Measurements from ENCODE around the gene GRIK5.

GRIK5 gene

DNA sequence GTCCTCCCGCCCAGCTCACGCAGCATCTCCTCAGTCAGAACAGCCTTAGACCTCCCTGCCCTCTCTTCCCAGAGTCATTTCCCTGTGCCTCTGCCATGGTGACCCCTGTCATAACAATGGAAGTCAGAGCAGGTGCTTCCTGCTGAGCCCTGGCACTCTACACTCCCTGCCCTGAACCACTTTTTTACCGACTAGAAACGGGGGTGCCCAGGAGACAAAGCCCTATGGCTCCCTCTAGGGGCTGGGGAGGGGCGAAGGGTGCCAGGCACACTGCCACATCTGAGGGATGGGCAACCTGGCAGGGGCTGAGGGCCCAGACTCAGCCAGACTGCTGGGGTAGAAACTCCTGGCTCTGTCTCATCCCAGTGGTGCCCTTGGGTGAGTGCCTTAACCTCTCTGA, 22.3 kb upstream of the GRIK5 start:
- H3K27me3 Mint-ChIP-seq (ENCODE audit: low read depth) = peaks cover 26% of the 10 kb centered on the region
- TF ChIP-seq, protein P1, sequence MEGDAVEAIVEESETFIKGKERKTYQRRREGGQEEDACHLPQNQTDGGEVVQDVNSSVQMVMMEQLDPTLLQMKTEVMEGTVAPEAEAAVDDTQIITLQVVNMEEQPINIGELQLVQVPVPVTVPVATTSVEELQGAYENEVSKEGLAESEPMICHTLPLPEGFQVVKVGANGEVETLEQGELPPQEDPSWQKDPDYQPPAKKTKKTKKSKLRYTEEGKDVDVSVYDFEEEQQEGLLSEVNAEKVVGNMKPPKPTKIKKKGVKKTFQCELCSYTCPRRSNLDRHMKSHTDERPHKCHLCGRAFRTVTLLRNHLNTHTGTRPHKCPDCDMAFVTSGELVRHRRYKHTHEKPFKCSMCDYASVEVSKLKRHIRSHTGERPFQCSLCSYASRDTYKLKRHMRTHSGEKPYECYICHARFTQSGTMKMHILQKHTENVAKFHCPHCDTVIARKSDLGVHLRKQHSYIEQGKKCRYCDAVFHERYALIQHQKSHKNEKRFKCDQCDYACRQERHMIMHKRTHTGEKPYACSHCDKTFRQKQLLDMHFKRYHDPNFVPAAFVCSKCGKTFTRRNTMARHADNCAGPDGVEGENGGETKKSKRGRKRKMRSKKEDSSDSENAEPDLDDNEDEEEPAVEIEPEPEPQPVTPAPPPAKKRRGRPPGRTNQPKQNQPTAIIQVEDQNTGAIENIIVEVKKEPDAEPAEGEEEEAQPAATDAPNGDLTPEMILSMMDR (IDR thresholded peaks at IDR 0.05; ENCODE audit: unreplicated experiment in 3 of 3) = no peak
- no peaks in the 10 kb centered on the region for H3K36me3 Mint-ChIP-seq (ENCODE audit: low read depth)
- H3K9me3 Mint-ChIP-seq = no peaks in the 10 kb centered on the region
- H3K27ac Mint-ChIP-seq = no peak overlapping the region
- H3K4me3 Mint-ChIP-seq = no peak overlapping the region
- H3K4me1 Mint-ChIP-seq = no peaks in the 10 kb centered on the region

DNA sequence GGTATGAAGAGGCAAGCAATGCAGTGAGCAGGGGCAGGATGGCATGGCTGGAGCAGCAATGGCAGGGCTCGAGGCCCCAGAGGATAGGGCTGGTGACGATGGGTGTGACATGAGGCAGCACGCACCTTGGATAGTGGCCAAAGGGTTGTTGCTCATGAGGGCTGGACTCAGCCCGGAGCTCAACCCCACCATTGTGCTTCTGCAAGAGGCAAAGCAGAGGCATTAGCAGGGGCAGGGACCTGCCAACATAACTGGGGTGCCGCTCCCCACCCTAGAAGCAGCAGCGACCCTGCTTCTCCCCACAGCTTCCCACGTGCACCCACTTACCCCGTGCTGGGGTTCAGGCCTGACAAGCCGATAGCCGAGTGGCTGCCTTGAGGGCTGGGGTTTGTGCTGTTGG, 21.7 kb upstream of the GRIK5 start:
- H3K36me3 Mint-ChIP-seq (ENCODE audit: low read depth) = no peaks in the 10 kb centered on the region
- TF ChIP-seq, protein P1 (IDR thresholded peaks at IDR 0.05; ENCODE audit: unreplicated experiment in 3 of 3) = no peak
- no peaks in the 10 kb centered on the region for H3K4me1 Mint-ChIP-seq
- no peaks in the 10 kb centered on the region for H3K9me3 Mint-ChIP-seq
- H3K4me3 Mint-ChIP-seq = no peak overlapping the region
- H3K27me3 Mint-ChIP-seq (ENCODE audit: low read depth) = peaks cover 21% of the 10 kb centered on the region
- H3K27ac Mint-ChIP-seq = no peak overlapping the region

DNA sequence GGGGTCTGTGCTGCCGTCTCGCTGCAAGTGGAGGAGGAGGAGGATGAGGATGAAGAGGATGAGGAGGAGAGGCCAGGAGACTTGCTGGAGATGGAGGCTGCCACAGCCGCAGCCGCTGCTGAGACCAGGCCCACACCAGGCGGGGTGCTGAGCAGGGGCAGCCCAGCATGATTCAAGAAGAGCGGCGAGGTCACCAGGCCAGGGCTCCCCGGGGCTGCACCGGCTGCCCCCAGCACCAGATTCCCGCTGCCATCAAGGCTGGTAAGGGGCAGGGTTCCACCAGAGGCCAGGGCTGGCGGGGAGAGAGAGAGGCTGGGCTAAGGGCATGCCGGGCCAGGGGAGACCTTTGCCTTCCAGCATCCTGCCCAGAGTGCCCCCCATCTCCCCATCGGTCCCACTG, 21.3 kb upstream of the GRIK5 start:
- no peak overlapping the region for H3K27ac Mint-ChIP-seq
- TF ChIP-seq, protein P1 (IDR thresholded peaks at IDR 0.05; ENCODE audit: unreplicated experiment in 3 of 3) = no peak
- no peaks in the 10 kb centered on the region for H3K9me3 Mint-ChIP-seq
- no peaks in the 10 kb centered on the region for H3K36me3 Mint-ChIP-seq (ENCODE audit: low read depth)
- peaks cover 17% of the 10 kb centered on the region for H3K27me3 Mint-ChIP-seq (ENCODE audit: low read depth)
- H3K4me1 Mint-ChIP-seq = no peaks in the 10 kb centered on the region
- H3K4me3 Mint-ChIP-seq = no peak overlapping the region

DNA sequence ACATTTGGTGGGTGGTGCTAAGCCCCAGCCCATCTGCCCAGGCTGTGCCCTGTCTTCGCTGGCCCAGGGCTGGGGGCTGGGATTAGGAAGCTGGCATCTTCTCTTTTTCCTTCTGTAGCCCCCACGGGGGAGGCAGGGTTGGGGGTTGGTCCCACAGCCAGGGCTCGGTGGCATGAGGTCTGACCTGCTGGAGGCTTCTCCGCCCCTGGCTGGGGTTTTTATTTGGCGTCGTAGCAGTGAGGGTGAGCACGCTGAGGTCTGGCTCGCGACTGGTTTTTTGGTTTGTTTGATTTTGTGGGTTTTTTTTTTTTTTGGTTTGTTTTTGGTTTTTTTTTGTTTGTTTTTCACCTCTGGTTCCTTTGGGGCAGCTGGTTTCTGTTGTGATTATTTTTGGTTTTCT, 20.7 kb upstream of the GRIK5 start:
- H3K9me3 Mint-ChIP-seq = no peaks in the 10 kb centered on the region
- no peak overlapping the region for H3K27ac Mint-ChIP-seq
- no peak overlapping the region for H3K4me3 Mint-ChIP-seq
- H3K27me3 Mint-ChIP-seq (ENCODE audit: low read depth) = peaks cover 11% of the 10 kb centered on the region
- TF ChIP-seq, protein P1 (IDR thresholded peaks at IDR 0.05; ENCODE audit: unreplicated experiment in 3 of 3) = no peak
- no peaks in the 10 kb centered on the region for H3K4me1 Mint-ChIP-seq
- H3K36me3 Mint-ChIP-seq (ENCODE audit: low read depth) = no peaks in the 10 kb centered on the region

DNA sequence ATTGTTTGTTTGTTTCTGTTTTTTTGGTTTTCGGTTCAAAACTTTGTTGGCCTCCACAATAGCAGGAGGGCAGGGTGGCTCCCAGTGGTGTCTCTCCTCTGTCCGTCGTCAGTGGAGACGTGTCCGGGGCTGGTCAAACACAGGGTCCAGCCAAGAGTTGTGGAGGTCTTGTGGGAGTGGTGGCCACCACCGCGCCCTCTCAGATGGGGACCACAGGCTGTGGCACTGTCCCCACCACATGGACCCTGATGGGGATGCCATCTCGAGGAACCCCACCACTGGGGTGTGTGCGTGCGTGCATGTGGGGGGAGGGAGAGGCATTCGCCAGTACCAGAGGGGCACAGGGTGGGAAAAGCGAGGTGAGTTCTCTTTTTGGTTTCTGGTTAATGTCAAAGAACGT, 19.8 kb upstream of the GRIK5 start:
- Mint-ChIP-seq H3K27me3 (ENCODE audit: low read depth) (peaks cover 8% of the 10 kb centered on the region), H3K36me3 (ENCODE audit: low read depth) (peaks cover 5% of the 10 kb centered on the region)

DNA sequence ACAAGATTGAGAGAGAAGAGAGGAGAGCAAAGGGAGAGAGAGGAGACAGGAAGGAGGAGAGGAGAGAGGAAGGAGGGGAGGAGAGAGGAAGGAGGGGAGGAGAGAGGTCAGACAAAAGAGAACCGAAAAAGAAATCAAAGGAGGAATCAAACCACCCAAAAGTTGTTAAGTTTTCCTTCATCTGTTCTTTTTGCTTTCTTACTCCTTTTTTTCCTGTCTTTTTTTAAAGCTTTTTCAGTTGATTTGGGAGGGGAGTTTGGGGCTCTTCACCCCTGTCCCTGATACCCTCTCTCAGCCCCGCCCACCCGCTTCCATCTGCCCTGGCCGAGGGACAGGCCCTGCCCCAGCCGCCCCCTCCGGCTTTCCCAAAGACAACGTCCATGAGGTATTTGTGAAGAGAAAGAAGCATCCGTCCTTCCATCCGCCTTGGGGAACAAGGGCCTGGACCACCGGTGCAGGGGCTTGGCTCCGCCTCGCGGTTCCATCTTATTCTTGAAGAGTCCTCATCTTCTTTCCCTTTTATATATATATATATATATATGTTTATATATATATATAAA, 19.3 kb upstream of the GRIK5 start:
- TF ChIP-seq, protein P1 (IDR thresholded peaks at IDR 0.05; ENCODE audit: unreplicated experiment in 3 of 3) = no peak

More for the DNA sequence above, 19.8 kb upstream of the GRIK5 start:
- no peak overlapping the region for H3K4me3 Mint-ChIP-seq
- no peak overlapping the region for H3K27ac Mint-ChIP-seq
- TF ChIP-seq, protein P1 (IDR thresholded peaks at IDR 0.05; ENCODE audit: unreplicated experiment in 3 of 3) = no peak
- no peaks in the 10 kb centered on the region for H3K4me1 Mint-ChIP-seq
- H3K9me3 Mint-ChIP-seq = no peaks in the 10 kb centered on the region

More for the DNA sequence above, 19.3 kb upstream of the GRIK5 start:
- Mint-ChIP-seq H3K27me3 (ENCODE audit: low read depth) (peaks cover 6% of the 10 kb centered on the region), H3K27ac (no peak overlapping the region), H3K36me3 (ENCODE audit: low read depth) (peaks cover 5% of the 10 kb centered on the region), H3K9me3 (no peaks in the 10 kb centered on the region), H3K4me3 (no peak overlapping the region), H3K4me1 (no peaks in the 10 kb centered on the region)

Data from nephron (organoid).